HepG2 (cell line): Measurements from ENCODE around the gene ACP5. TPM values are rescaled to one million over a fixed set of nuclear protein-coding genes. Genes with fewer than 3 reads are reported as not detected.
"Not testable (repeated sequence)": the region's sequence is repeated elsewhere in the genome, so short reads cannot be mapped to it uniquely, and the experiment has no call there.

Experiments
- ATAC-seq: fragments of 200-7000 bp; cut with Tn5 transposase; 3 replicates; pipeline ENCODE4 v1.9.1; 2020; ENCODE audit warnings: mild to moderate bottlenecking, moderate library complexity
- BruUV-seq: library from RNA; stranded (reverse); fragments of 400-500 nt; replicated peaks from 2 replicates; lab custom pipeline; 2021; lab: Mats Ljungman, UMichigan
- CTCF ChIA-PET: fragments of 300-600 bp; formaldehyde crosslinking; extraction: SDS; loops from one replicate; lab custom pipeline; 2021; ENCODE audit warnings: low total read pairs, inconsistent platforms, low intra/inter-chr PET ratio; lab: Yijun Ruan, JAX
- POLR2A ChIA-PET: fragments of 350-600 bp; sonication (Branson Sonifier 250); formaldehyde crosslinking; loops from one replicate; lab custom pipeline; 2020; ENCODE audit warnings: antibody characterized with exemption, inconsistent platforms; lab: Yijun Ruan, JAX
- DNase-seq: peaks from one replicate; pipeline ENCODE4 v3.0.0-alpha.2; 2015; ENCODE audit warnings: low spot score
- FAIRE-seq: peaks from 3 replicates; lab custom pipeline; 2011; peaks lifted over from hg19 to GRCh38; lab: Jason Lieb, UNC
- H2AFZ ChIP-seq: one replicate; pipeline ENCODE4 v1.6.1; 2011; ENCODE audit warnings: low read length, inconsistent platforms
- H3K27ac ChIP-seq: fragments of 300-600 bp; 3 replicates; pipeline ENCODE4 v1.8.0; 2011; ENCODE audit warnings: mixed run types, mild to moderate bottlenecking, mixed read lengths, low read length, inconsistent platforms; ENCODE audit not compliant: insufficient read depth; ENCODE audit errors: extremely low read length
- H3K27me3 ChIP-seq, 2 experiments: fragments of 200-600 bp in 1 of 2; 2 replicates in 1 of 2; 3 replicates in 1 of 2; pipeline versions ENCODE4 v1.6.0 to v1.8.0; 2011; ENCODE audit warnings: low read length in 2 of 2, mild to moderate bottlenecking in 2 of 2, moderate library complexity in 2 of 2, inconsistent platforms in 1 of 2; ENCODE audit not compliant: insufficient read depth in 2 of 2, control insufficient read depth in 1 of 2
- H3K36me3 ChIP-seq, 2 experiments: fragments of 200-600 bp in 1 of 2; replicated peaks in 1 of 2; 2 replicates in 1 of 2; 3 replicates in 1 of 2; pipeline versions ENCODE4 v1.5.1 to v1.8.0; 2011; ENCODE audit warnings: low read length in 2 of 2, inconsistent platforms in 1 of 2; ENCODE audit not compliant: insufficient read depth in 2 of 2, control insufficient read depth in 1 of 2
- H3K4me1 ChIP-seq: 2 replicates; pipeline ENCODE4 v1.5.1; 2012; ENCODE audit warnings: low read length, inconsistent platforms; ENCODE audit not compliant: insufficient read depth
- H3K4me2 ChIP-seq: 2 replicates; pipeline ENCODE4 v1.6.0; 2011; ENCODE audit warnings: low read depth, low read length, inconsistent platforms
- H3K4me3 ChIP-seq, 3 experiments: fragments of 200-600 bp in 1 of 3; sonication (generic), shearing (Covaris generic) in 1 of 3; replicated peaks in 1 of 3; 2 replicates each; pipeline ENCODE4 v1.5.1; 2011 to 2016; ENCODE audit warnings: low read length in 3 of 3, inconsistent platforms in 2 of 3, low read depth in 2 of 3, mild to moderate bottlenecking in 2 of 3, control low read depth in 1 of 3, mixed read lengths in 1 of 3; ENCODE audit not compliant: insufficient read depth in 1 of 3
- H3K79me2 ChIP-seq: one replicate; pipeline ENCODE4 v1.6.1; 2011; ENCODE audit warnings: low read length, inconsistent platforms; ENCODE audit not compliant: insufficient read depth
- H3K9ac ChIP-seq: 2 replicates; pipeline ENCODE4 v1.6.0; 2011; ENCODE audit warnings: mild to moderate bottlenecking, low read depth, low read length, inconsistent platforms; ENCODE audit not compliant: insufficient read depth
- H3K9me3 ChIP-seq: 2 replicates; pipeline ENCODE4 v1.5.1; 2012; ENCODE audit warnings: mild to moderate bottlenecking, low read length
- H4K20me1 ChIP-seq: 2 replicates; pipeline ENCODE4 v1.6.0; 2011; ENCODE audit warnings: inconsistent platforms, mild to moderate bottlenecking, low read length, moderate library complexity; ENCODE audit not compliant: insufficient read depth
- NR2F6 ChIP-seq, 2 experiments: IDR thresholded peaks; 2 replicates each; pipeline ENCODE4 v1.6.1; 2016; ENCODE audit warnings: antibody characterized with exemption in 1 of 2, mild to moderate bottlenecking in 1 of 2
- ZNF264 ChIP-seq: sonication (generic); formaldehyde crosslinking; IDR thresholded peaks from 2 replicates; pipeline ENCODE4 v1.4.0; 2020; ENCODE audit warnings: missing genetic modification reagents
- ZNF83 ChIP-seq: sonication (generic); formaldehyde crosslinking; IDR thresholded peaks from 2 replicates; pipeline ENCODE4 v1.4.0; 2020; ENCODE audit warnings: missing genetic modification reagents, mild to moderate bottlenecking, borderline replicate concordance
- WGBS: methylation state at CpG from one replicate; pipeline ENCODE4 v1.1.6; 2017; ENCODE audit warnings: low lambda C conversion rate; 5-methylcytosine and 5-hydroxymethylcytosine counted together
- in situ Hi-C: cut with HindIII; loops from 2 replicates; pipeline ENCODE4 v1.10.0; 2017; ENCODE audit warnings: low pct_unique_long_range_greater_than_20kb; ENCODE audit not compliant: extremely low pct_ligation_motif_present
- intact Hi-C: fragments of 100-400 bp; cut with micrococcal nuclease; formaldehyde crosslinking; loops from one replicate; pipeline ENCODE4 v1.10.0; 2022; ENCODE audit not compliant: unreplicated experiment
- polyA plus RNA-seq, 8 experiments: library from polyadenylated mRNA; depleted of rRNA in 3 of 8; stranded (reverse) in 7 of 8; unstranded in 1 of 8; fragments of >200 nt; fragmentation: Illumina TruSeq in 4 of 8; extraction: Trizol in 4 of 8; gene quantifications; 2 replicates each; pipeline versions ENCODE4 v1.2.1 to v1.2.3, GENCODE V29; 2011 to 2016; ENCODE audit warnings: low read depth in 4 of 8, missing spikeins in 1 of 8, mixed read lengths in 1 of 8; ENCODE audit not compliant: insufficient read depth in 1 of 8
- total RNA-seq, 5 experiments: library from RNA; depleted of rRNA; stranded (reverse); fragments of >200 nt; fragmentation: Illumina TruSeq; extraction: Trizol; gene quantifications; 2 replicates each; pipeline ENCODE4 v1.2.3, GENCODE V29; 2016; ENCODE audit warnings: low read depth in 1 of 5
- TF ChIP-seq, protein P1 (sequence below), 2 experiments: sonication (generic) in 1 of 2; formaldehyde crosslinking in 1 of 2; IDR thresholded peaks; 2 replicates each; pipeline versions ENCODE4 v1.6.1 to v1.9.0; 2014 to 2022; ENCODE audit warnings: antibody characterized with exemption in 1 of 2, borderline replicate concordance in 1 of 2, inconsistent platforms in 1 of 2, low read depth in 1 of 2, missing genetic modification reagents in 1 of 2
- TF ChIP-seq, protein P2 (sequence below): sonication (generic); formaldehyde crosslinking; IDR thresholded peaks from 2 replicates; pipeline ENCODE4 v1.4.0; 2020; ENCODE audit warnings: mild to moderate bottlenecking, missing genetic modification reagents, borderline replicate concordance
- TF ChIP-seq, protein P3 (sequence below): sonication (generic); formaldehyde crosslinking; IDR thresholded peaks from 2 replicates; pipeline ENCODE4 v1.8.1; 2022; ENCODE audit warnings: low read depth, mild to moderate bottlenecking, missing genetic modification reagents

Gene ACP5
- total and polyA plus RNA-seq, 2 of the 13 experiments (the other 11 are each of a cell fraction or from before 2014, with no cell fraction given), result 1.3 to 6.7 TPM

DNA sequence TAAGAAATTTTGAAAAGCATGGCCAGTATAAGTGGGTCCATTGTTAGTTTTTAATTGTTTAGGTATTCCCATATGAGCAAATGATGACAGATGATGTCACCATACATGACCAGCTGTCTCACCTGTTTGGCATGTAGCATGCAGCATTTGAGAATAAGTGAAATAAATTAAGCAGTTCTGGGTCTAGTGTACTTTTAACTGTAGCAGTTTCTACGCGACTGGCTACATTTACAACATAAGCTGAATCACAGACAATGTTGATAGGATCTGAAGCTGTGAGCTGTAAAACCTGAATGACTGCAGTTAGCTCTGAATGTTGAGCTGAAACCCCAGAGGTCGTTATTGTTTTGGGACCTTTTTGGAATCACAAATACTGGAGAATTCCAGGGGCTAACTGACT, 45.0 kb upstream of the ACP5 start:
- DNase-seq, FAIRE-seq, H3K4me3 ChIP-seq, H2AFZ ChIP-seq, H3K27ac ChIP-seq, H4K20me1 ChIP-seq, ATAC-seq, BruUV-seq, H3K4me2 ChIP-seq, H3K27me3 ChIP-seq, H3K79me2 ChIP-seq, in situ Hi-C loops, H3K9ac ChIP-seq, H3K9me3 ChIP-seq, CTCF ChIA-PET, intact Hi-C loops: not testable (repeated sequence)
- Histone ChIP-seq H3K36me3 (peaks cover 5 to 28% of the 10 kb centered on the region in 2 experiments), H3K4me1 (peaks cover 22% of the 10 kb centered on the region)
- 54% methylated on average over 3 of the region's 3 CpGs for WGBS
- POLR2A ChIA-PET, result interaction anchor here (0.6 to 1.7 kb wide), 2 partner anchors 9 to 23 kb away, joined by 3 to 5 read pairs; no protein-coding TSS in a partner anchor

DNA sequence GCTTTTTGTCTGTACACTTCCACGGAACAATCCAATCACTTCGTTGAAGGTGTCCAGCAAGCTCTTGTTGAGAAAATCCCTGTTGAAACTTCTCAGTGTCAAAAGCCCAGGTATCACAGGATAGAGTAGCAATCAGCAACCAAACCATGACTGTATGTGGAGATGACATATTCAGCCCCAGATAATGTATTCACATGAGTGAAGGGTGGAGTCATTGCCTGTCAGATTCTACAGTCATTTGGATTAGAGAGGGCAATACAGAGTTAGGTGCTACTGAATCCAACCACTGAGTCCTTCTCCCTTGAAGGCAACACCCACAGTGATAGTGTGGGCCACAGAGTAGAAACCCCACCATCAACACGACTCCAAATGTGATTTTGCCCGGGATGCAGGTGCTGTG, 43.1 kb upstream of the ACP5 start:
- in situ Hi-C loops, result no loop called here
- TF ChIP-seq, protein P1, sequence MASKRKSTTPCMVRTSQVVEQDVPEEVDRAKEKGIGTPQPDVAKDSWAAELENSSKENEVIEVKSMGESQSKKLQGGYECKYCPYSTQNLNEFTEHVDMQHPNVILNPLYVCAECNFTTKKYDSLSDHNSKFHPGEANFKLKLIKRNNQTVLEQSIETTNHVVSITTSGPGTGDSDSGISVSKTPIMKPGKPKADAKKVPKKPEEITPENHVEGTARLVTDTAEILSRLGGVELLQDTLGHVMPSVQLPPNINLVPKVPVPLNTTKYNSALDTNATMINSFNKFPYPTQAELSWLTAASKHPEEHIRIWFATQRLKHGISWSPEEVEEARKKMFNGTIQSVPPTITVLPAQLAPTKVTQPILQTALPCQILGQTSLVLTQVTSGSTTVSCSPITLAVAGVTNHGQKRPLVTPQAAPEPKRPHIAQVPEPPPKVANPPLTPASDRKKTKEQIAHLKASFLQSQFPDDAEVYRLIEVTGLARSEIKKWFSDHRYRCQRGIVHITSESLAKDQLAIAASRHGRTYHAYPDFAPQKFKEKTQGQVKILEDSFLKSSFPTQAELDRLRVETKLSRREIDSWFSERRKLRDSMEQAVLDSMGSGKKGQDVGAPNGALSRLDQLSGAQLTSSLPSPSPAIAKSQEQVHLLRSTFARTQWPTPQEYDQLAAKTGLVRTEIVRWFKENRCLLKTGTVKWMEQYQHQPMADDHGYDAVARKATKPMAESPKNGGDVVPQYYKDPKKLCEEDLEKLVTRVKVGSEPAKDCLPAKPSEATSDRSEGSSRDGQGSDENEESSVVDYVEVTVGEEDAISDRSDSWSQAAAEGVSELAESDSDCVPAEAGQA (IDR thresholded peaks at IDR 0.05; ENCODE audit: low read depth), result no peak
- TF ChIP-seq, protein P1 (CRISPR knock-in tag; IDR thresholded peaks at IDR 0.05; ENCODE audit: borderline replicate concordance), result no peak
- TF ChIP-seq ZNF264 (CRISPR knock-in tag) (no peak), ZNF83 (CRISPR knock-in tag) (no peak), NR2F6 (IDR thresholded peaks at IDR 0.05) (no peak), NR2F6 (CRISPR knock-in tag; IDR thresholded peaks at IDR 0.05) (no peak)
- TF ChIP-seq, protein P2, sequence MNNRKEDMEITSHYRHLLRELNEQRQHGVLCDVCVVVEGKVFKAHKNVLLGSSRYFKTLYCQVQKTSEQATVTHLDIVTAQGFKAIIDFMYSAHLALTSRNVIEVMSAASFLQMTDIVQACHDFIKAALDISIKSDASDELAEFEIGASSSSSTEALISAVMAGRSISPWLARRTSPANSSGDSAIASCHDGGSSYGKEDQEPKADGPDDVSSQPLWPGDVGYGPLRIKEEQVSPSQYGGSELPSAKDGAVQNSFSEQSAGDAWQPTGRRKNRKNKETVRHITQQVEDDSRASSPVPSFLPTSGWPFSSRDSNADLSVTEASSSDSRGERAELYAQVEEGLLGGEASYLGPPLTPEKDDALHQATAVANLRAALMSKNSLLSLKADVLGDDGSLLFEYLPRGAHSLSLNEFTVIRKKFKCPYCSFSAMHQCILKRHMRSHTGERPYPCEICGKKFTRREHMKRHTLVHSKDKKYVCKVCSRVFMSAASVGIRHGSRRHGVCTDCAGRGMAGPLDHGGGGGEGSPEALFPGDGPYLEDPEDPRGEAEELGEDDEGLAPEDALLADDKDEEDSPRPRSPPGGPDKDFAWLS (CRISPR knock-in tag), result no peak
- TF ChIP-seq, protein P3, sequence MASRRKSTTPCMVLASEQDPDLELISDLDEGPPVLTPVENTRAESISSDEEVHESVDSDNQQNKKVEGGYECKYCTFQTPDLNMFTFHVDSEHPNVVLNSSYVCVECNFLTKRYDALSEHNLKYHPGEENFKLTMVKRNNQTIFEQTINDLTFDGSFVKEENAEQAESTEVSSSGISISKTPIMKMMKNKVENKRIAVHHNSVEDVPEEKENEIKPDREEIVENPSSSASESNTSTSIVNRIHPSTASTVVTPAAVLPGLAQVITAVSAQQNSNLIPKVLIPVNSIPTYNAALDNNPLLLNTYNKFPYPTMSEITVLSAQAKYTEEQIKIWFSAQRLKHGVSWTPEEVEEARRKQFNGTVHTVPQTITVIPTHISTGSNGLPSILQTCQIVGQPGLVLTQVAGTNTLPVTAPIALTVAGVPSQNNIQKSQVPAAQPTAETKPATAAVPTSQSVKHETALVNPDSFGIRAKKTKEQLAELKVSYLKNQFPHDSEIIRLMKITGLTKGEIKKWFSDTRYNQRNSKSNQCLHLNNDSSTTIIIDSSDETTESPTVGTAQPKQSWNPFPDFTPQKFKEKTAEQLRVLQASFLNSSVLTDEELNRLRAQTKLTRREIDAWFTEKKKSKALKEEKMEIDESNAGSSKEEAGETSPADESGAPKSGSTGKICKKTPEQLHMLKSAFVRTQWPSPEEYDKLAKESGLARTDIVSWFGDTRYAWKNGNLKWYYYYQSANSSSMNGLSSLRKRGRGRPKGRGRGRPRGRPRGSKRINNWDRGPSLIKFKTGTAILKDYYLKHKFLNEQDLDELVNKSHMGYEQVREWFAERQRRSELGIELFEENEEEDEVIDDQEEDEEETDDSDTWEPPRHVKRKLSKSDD (CRISPR knock-in tag), result no peak

More for the DNA sequence above, 43.1 kb upstream of the ACP5 start:
- Histone ChIP-seq H3K9ac (no peak overlapping the region), H3K4me1 (peaks cover 20% of the 10 kb centered on the region), H2AFZ (no peak overlapping the region), H3K4me3 (no peak overlapping the region), H3K79me2 (no peaks in the 10 kb centered on the region), H3K36me3 (peaks cover 13 to 41% of the 10 kb centered on the region in 2 experiments), H3K27me3 (peaks cover 0 to 5% of the 10 kb centered on the region in 2 experiments; a peak in 1 of 5 replicates), H3K9me3 (no peaks in the 10 kb centered on the region), H3K4me2 (no peak overlapping the region), H3K27ac (no peak overlapping the region), H4K20me1 (no peaks in the 10 kb centered on the region; the same call in 1 of the 2 replicates)
- DNase-seq, result no peak
- WGBS, result 71% methylated on average over 4 of the region's 4 CpGs
- POLR2A ChIA-PET, result no interaction called here
- ATAC-seq, result no peak
- no TSS peak for BruUV-seq
- intact Hi-C loops, result no loop called here
- no peak for FAIRE-seq
- CTCF ChIA-PET, result no interaction called here
